ENCODE measurements around the gene SEL1L. TPM values are rescaled to one million over a fixed set of nuclear protein-coding genes. Genes with fewer than 3 reads are reported as not detected.

Gene SEL1L
- polyA plus RNA-seq, 5 donors: 35.1 to 73.9 (median 64.7) TPM

Other genes with a start within 250 kb of the SEL1L start
- 10 to 100 TPM in 2 of 5 donors, 1 to 10 TPM in 3; 5.5 to 13.6 (median 9.9) TPM for gene STON2, start 133.5 kb downstream of the SEL1L start, polyA plus RNA-seq (ENCODE audit: insufficient read depth in 1 of 5, insufficient read length in 5 of 5, low replicate concordance in 1 of 5)